Hepatic stellate cell (primary cell): ENCODE data around the gene SSC5D.

Experiments used
- DNase-seq: peaks from one replicate; pipeline ENCODE4 v3.0.0; 2011; ENCODE audit warnings: low spot score

Gene SSC5D

DNA sequence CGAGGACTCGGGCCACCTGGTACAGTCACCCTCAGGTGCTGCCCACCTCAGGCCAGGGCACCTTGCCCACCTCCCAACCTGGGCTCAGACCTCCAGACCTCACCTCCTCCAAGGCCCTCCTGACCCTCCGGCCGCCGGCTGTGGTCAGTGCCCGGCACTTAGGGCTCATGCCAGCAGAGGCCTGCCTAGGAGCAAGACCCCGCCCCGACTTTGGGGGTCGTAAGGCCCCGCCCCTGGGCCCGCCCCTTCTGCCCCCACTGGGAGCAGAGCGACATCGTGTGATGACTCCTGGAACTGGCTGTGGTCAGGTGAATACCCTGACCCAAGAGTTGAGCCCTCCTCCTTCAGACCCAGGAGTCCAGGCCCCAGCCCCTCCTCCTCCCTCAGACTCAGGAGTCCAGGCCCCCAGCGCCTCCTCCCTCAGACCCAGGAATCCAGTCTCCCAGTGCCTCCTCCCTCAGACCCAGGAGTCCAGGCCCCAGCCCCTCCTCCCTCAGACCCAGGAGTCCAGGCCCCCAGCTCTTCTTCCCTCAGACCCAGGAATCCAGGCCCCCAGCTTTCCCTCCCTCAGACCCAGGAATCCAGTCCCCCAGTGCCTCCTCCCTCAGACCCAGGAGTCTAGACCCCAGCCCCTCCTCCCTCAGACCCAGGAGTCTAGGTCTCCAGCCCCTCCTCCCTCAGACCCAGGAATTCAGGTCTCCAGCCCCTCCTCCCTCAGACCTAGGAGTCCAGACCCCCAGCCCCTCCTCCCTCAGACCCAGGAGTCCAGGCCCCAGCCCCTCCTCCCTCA is 48.9 kb downstream of the SSC5D start, which contains the start of gene SBK2:
TSS of gene SBK2 (minus strand) at position 183 of the 790 bp plus-strand sequence. CDS start 839 bp downstream, outside the sequence.
- DNase-seq = no peak

DNA sequence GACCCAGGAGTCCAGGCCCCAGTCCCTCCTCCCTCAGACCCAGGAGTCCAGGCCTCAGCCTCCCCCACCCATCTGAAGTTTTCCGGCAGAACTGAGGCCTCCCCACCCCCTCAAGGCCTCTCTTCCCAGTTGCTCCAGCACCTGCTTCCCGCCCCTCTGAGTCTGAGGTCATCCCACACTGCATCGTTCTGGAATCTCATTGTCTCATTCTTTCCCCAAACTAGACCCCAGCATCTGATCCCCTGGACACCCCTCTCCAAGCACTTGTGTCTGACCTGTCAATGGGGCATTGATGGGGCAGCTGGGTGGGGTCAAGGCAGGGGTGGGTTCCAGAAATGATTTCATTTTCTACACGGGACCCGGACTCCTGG is 49.5 kb downstream of the SSC5D start:
- DNase-seq = no peak

DNA sequence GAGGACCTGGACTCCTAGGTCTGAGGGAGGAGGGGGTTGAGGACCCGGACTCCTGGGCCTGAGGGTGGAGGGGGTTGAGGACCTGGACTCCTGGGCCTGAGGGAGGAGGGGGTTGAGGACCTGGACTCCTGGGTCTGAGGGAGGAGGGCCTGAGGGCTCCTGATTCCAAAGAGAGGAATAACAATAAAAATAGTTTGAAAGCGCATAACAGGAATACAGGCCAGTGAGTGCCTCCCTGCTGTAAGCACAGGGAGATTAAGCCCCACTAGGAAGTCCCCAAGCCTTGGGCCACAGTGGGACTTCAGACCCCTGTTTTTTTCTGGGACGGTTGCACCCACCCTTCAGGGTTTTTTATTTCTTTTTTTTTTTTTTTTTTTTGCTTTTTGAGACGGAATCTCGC is 49.9 kb downstream of the SSC5D start:
- no peak for DNase-seq

DNA sequence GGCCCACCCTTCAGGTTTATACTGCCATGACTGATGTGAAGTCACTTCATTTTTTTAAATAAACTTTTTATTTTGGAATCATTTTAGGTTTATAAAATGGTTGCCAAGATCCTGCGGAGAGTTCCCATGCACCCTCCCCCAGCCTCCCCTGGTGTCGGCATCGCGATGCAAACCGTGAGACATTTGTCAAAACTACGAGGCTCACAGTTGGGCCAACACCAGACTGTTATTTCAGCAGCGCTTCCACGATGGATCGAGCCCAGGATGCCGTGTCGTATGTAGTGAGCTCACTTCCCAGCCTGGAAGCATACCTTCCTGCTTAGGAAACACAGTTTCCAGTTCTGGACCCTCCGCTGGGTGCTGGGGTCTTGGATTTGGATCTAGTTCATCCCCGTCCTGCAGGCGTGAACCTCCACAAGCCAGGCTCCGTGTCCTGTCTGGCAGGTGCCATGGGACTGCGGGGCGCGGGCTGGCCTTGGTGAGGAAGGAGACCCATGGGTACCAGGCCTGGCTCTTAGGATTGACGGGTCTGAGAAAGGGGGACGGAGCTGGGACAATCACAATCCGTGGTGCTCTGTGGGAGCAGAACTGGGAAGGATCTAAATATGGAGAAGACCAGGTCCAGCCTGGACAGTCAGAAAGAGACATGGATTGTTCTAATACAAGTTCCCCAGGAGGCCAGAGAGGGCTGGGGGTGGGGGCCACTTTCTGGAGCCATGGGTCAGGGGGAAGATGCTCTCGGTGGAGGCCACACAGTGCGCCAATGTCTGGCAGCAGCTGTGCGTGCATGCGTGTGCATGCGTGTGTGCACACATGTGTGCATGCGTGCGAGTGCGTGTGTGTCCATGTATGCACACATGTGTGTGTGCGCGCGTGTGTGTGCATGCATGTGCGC is 51.1 kb downstream of the SSC5D start:
- DNase-seq = no peak

DNA sequence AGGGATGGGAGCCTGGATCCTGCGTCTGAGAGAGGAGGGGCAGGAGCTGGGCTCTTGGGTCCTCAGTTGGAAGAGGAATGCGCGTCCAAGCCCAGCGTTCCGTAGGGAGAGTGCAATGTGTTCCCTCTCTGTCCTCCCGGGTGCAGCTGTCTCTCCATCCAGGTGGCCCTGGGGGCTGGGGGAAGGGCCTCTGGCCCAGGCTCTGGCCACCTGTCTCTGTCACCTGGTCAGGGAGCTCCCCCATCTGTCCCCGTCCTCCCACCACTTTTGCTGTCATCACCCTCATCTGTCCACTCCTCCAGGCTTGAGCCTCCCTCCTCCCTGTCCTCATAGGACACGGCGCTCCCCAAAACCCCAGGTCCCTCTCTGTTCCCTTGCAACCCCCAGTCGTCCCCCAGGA is 52.4 kb downstream of the SSC5D start:
- no peak for DNase-seq

DNA sequence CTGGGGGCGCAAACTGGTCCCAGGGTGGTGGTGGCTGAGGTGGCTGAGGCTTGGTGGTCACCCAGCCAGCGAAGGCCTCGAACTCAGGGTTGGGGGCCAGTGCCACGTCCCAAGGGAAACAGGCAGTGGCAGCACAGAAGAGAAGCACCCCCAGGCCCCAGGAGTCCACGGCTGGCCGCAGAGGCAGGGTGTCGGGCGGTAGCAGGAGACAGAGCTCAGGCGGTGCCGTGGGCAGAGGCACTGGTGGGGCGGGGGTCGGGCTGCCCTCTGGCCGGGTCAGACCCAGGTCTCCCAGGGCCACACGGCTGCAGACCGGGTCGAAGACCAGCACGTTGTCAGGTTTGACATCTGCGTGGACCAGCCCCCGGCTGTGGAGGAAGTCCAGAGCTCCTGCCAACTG is 52.9 kb downstream of the SSC5D start:
- DNase-seq = no peak

DNA sequence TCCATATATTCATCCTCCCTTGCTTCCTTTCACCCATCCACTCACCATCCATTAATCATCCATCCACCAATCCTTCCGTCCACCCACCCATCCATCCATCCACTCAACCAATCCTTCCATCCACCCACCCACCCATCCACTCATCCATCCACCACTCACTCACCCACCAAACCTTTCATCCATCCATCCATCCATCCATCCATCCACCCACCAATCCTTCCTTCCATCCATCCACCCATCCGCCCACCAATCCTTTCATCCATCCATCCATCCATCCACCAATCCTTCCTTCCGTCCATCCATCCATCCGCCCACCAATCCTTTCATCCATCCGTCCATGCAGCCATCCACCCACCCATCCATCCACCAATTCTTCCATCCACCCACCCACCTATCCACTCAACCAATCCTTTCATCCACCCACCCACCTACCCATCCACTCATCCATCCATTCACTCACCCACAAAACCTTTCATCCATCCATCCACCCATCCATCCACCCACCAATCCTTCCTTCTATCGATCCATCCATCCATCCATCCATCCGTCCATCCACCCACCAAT is 54.1 kb downstream of the SSC5D start:
- no peak for DNase-seq

DNA sequence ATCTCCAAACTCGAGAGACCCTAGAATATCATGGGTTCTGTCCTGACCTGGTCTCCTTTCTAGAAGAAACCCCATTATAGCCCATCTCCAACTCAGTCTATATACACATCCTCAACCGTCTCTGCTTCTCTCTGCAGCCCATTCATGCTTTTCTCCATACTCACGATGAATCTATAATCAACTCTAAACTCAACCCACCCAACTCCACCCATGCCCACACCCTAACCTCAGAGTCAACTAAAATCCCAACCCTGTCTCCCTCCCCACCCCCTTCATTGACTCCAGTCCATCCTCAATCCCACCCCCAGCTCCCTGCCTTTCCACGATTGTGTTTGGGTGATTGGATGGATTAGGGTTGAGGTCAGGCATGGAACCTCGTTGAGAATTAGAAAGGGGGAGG is 55.3 kb downstream of the SSC5D start:
- no peak for DNase-seq

DNA sequence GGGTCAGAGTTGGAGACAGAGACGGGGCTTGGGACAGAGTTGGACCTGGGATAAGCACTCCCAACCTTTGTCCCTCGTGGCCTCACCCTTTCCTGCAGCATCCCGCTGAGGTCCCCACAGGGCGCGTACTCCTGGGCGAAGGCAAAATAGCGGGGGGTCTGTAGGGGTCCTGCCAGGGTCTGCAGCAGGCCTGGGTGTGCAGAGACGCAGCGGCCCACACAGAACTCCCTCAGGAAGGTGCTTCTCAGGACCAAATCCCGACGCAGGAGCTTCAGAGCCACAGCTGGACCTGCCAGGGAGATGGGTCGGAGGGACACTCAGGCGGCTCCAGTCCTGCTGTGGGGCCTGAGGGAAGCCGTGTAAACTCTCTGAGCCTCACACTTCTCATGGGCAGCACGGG is 55.8 kb downstream of the SSC5D start:
- no peak for DNase-seq

DNA sequence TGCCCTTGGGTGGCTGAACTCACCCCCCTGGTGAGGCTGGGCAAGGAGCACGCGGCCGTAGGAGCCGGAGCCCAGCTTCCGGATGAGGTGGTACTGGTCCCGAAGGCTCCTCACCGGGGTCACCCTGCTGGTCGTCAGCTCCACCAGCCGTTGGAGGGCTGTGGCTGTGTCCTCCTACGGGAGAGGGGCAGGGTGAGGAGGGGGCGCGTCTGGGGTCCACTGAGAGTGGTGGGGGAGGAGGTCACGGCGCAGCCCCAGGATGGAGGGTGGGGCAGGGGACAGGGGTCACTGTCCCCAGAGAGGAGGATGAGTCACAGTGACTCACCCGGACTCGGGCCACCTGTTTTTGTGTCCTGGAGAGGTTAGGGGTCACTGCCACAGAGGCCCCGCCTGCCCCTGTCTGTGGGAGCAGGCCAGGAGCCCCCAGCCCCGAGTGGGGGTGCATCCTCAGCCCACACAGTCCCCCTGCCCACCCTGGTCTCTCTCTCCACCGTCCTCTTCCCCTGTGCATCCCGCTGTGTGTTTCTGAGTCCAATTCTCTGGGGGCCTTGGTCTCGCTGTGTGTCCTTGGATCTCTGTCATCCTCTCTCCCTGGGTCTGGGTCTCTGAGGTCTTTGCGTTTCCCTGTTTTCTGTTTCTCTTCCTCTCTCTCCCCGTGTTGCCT is 56.7 kb downstream of the SSC5D start:
- no peak for DNase-seq

DNA sequence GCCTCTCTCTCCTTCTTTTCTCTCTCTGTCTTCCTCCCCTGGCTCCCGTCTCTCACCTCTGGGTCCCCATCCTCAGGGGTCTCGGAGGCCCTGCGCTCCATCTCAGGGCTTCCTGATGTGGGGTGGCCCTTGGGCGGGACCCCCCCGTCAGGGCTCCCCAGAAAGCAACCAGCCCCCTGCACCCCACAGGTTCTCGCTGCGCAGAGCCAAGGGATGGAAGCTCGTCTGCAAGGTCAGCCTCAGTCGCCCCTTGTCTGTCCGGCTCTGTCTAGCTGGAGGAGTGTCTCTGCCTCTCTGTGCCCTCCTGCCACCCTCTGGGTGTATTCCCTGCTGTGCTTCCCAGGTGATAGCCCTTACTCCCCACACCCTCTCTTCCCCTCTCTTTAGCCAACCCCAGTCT is 57.2 kb downstream of the SSC5D start, which contains the start of gene SBK3:
TSS of gene SBK3 (minus strand) at position 101 of the 400 bp plus-strand sequence. CDS start at position 101, 0 bp downstream.
- no peak for DNase-seq

DNA sequence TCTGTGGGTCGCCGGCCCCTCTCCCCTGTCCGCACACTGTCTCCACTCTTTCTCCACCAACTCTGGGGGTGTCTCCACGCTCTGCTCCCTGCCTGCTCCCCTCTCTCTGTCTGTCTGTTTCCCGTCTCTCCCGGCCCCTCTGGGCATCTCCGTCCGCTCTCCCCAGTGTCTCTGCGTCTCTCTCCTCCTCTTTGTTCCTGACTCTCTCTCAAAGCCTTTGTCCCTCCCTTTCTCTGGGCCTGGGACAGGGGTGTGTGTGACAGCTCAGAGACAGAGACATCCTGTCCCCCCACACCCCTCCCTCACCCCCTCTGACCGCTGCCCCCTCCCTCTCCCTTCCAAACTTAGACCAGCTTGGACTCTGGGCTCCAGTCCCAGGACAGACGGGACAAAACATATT is 57.8 kb downstream of the SSC5D start:
- DNase-seq = no peak

DNA sequence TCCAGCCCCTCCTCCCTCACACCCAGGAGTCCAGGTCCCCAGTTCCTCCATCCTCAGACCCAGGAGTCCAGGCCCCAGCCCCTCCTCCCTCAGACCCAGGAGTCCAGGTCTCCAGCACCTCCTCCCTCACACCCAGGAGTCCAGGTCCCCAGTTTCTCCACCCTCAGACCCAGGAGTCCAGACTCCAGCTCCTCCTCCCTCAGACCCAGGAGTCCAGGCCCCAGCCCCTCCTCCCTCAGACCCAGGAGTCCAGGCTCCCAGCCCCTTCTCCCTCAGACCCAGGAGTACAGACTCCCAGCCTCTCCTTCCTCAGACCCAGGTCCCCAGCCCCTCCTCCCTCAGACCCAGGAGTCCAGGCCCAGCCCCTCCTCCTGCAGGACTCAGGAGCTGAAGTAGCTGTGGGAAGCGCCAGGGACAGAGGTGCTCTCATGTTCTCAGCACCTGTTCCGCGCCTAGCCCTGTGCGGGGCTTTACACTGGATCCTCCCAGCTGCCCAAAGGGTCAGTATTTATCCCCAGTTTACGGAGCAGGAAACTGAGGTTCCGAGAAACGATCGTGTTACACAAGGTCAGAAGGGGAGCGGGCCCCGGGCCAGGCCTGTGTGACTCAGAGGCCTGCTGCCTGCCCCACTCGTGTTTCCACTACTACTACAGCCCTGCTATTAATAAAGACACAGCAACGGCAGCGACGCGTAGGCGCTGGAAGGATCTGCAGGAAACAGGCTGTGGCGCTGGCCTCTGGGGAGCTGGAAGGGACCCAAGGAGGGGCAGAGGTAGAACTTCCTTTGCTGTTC is 58.8 kb downstream of the SSC5D start:
- peak; percentile 84 for DNase-seq

DNA sequence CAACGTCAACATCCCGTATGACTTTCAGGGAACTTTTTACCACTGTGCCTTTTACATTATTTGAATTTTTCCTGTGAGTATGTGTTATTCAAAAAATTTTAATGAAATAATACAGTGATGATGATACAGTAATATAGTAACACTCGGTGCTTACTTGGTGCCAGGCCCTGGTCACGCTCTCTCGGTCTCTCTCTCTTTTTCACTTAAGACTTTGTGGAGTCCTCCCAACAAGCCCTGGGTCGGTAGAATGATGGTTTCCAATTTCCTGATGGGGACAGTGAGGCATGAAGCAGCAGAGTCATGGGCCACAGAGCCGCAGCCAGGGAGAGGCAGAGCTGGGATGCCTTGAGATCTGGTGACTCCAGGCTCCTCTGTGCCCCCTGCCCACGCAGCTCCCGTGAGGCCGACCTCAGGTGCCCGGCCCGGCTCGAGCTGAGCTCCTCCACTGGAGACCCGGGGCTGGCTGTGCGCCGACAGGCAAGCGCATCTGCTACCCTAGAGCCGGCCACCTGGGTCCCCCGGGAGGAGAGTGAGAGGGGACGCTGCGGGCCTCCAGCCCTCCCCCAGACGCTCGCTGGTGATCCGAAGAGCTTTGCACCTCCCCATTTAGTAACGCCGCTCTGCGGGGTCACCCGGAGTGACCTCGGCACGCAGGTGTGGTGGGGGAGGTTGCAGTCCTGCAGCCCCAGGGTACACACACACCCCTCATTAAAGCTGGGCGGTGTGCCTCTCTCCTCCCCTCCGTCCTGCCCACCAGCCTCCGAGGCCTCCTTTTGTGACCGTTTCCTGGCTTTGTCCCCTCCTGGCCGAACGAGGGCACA is 61.5 kb downstream of the SSC5D start:
- DNase-seq = peak; percentile 88

DNA sequence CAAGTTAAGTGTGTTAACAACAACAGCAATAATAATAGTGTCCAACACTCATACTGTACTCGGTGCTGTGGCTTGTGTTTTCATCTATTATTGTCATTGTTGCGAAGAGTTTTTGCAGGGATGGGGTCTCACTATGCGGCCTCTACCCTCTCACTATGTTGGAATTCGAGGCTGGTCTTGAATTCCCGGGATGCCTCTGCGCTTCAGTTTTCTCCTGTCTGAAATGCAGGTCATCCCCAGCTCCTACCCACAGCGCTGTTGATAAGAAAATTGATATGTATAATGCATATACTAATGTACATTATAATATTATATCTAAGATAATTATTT is 62.0 kb downstream of the SSC5D start:
- DNase-seq = no peak

DNA sequence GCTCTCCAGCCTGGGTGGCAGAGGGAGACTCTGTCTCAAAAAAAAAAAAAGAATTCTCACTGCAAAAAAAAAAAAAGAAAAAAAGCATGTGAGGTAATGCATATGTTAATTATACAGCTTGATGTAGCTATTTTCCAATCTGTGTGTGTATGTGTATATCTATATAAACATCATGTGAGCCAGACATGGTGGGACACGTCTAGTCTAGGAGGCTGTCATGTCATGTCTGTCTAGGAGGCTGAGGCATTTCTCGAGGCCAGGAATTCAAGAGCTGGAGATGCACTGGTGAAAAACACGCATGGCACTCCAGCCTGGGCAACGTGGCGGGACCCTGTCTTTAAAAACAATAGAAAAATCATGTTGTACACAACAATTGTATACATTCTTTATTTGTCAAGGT is 64.0 kb downstream of the SSC5D start:
- DNase-seq = no peak

DNA sequence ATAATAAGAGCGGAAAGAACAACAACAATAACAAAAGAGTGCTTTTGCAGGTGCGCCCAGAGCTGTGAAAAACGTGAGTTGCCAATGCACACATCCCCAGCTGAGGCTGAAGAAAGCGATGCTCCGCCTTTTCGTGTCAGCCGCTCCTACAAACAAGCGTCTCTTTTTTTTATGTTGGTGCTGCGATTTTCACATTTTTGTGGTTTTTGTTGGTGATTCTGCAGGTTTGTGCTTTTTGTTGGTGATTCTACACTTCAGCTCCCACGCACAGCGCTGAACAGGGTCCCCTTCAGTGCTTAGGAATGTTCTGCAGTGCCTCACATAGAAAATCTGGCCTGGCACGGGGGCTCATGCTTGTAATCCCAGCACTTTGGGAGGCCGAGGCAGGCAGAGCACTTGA is 64.4 kb downstream of the SSC5D start:
- DNase-seq = peak; percentile 45

DNA sequence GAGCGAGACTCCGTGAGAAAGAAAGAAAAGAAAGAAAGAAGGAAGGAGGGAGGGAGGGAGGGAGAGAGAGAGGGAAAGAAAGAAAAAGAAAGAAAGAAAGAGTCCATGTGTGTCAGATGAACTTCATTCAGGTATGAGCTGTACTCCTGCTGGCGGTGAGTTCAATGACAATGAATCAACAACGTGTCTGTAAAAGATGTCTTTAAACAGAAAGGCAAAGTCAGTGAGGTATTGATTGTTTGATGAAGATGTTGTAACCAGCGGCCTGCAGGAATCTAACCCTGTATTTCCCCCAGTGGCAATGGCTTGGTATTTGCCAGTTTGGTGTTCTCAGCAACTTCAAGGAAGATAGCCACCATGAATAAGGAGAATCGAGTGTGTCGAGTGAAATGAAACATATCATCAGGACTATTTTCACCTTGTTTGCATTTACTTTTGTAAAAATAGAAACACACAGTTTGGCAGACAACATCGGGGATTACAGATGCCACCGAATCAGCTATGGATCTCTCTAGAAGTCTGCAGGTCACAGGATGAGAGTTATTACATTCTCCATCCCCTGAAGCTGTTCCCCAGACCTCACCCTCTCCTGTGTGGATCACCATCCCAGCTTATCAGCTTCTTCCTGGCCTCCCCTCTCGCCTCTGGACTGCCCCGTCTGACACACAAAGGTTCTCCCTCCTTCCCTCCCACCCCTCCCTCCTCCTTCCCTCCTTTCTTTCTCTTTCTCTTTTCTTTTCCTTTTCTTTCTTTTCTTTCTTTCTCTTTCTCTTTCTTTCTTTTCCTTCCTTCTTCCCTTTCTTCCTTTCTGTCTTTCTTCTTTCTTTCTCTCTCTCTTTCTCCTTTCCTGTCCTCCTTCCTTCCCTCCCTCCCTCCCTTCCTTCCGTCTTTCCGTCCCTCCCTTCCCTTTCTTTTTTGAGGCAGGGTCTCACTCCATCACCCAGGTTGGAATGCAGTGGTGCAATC is 65.3 kb downstream of the SSC5D start:
- no peak for DNase-seq

DNA sequence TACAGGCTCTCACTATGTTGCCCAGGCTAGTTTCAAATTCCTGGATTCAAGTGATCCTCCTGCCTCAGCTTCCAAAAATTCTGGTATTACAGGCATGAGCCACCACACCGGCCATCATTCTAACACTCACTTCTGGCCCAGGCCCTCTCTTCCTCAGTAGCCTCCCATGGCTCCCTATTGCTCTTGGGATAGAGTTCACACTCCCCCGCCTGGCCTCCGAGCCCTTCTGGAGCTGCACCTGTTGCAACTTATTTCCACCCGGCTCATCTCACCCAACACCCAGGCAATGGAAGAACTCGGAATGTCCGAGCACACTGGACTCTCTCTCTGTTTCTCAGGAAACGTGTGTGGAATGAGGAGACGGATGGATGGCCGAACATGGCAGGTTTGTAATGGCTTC is 66.1 kb downstream of the SSC5D start:
- DNase-seq = no peak
